NCI-H2029 (cell line): ENCODE results near the gene PRKCSH.
"Not testable (repeated sequence)": the region's sequence is repeated elsewhere in the genome, so short reads cannot be mapped to it uniquely, and the experiment has no call there.

Source experiments
- DNase-seq: peaks from one replicate; lab custom pipeline; 2025; lab: John Stamatoyannopoulos, UW

PRKCSH gene

GRCh38 chr19:11450570-11451326 lies 15.3 kb downstream of the PRKCSH start:
- DNase-seq, result no peak

DNA sequence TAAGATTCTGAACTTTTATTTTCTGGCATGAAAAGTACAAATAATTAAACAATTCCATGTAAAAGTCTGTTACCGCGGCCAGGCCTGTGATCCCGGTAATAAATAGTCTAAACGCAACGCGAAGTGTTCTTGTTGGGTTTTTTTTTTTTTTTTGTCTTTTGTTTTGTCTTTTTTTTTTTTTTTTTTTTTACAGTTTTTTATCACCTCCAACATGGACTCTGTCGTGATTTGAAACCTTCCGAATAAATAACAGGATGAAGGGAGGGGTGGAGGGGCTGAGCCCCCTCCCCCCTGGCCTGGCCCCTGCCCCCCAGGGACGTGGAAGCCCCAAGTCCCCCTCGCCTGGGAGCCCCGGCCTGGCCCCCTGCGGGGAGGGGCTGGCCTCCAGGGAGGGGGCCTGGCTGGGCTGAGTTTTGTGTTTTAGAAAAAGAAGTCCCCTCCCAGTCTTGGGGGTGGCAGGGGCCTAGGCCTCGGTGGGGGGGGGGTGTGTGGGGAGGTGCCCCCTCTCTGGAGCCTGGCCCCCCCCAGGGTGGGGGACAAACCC lies 16.0 kb downstream of the PRKCSH start:
- DNase-seq, result no peak

DNA sequence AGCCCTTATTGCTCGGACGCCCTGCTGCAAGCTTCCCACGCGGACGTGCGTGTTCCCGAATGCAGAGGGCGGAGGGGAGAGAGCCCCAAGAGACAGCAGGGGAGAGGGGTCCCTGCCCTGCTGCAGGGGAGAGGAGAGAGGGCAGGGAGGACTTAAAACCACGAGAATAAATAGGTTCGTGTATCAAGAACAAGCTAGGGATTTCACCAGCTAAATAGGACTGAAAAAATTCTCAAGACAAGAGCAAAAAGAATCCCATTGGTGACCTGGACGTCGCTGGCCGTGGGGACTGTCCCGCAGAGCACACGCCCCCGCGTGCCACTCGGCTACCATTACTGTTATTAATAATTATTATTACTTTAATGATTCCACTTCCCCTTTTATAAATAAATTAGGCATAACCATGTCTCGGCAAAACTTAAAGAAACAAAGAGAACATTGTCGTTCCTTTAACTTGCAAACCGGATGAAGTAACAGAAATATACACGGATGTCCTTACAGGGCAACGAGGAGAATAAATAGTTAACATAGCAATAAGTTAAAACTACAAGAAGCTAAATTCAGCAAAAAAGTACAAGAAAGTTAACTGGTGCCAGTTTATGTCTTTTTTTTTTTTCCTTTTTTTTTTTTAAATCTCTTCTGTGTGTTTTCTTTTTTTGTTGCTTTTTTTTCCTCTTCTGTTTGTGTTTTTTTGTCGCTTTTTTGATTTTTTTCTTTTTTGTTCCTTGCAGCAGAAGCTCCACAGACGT lies 16.6 kb downstream of the PRKCSH start:
- no peak for DNase-seq

- DNase-seq, result no peak
These were observed 17.3 kb downstream of the PRKCSH start for GRCh38 chr19:11452620-11453310.

- no peak for DNase-seq
These were observed 18.3 kb downstream of the PRKCSH start for GRCh38 chr19:11453468-11454341.

DNA sequence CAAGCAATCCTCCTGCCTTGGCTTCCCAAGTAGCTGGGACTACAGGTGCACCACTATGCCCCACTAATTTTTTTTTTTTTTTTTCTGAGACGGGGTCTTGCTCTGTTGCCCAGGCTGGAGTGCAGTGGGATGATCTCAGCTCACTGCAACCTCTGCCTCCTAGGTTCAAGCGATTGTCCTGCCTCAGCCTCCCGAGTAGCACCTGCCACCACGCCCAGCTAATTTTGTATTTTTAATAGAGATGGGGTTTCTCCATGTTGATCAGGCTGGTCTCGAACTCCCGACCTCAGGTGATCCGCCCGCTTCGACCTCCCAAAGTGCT lies 19.8 kb downstream of the PRKCSH start:
- DNase-seq, result not testable (repeated sequence)

- DNase-seq, result no peak
These were observed 21.2 kb downstream of the PRKCSH start for GRCh38 chr19:11456659-11457058.

- DNase-seq, result no peak
These were observed 21.7 kb downstream of the PRKCSH start for GRCh38 chr19:11457115-11457514.

- DNase-seq, result no peak
These were observed 22.4 kb downstream of the PRKCSH start for GRCh38 chr19:11457831-11458230.

DNA sequence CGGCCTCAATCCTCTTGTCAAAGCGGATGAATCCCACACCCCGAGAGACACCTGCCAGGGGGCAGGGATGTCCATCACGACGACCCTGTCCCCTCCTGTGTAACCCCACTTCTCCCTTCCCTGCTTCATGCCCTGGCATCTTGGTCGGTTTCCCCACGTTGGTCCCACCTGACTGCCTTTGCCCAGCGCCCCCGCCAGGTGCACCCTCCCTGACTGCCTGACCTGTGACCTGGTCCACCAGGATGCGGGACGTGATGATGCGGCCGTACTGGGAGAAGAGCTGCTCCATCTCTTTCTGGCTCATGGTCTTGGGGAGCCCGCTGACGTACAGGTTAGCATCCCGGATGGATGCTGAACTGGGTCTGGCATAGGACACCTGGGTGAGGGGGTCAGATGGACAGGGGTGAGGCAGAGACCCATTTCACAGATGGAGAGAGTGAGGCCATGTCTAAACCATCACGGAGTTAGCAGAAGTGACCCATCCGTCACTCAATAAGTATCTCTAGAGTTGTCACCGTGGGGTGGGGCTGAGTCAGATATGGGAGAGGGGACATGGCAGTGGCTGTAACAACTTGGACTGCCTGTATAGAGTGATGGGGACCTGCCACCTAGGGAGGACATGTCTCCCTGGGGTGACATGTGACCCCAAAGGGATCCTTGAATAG lies 22.9 kb downstream of the PRKCSH start:
- DNase-seq, result no peak

GRCh38 chr19:11458912-11459311 lies 23.5 kb downstream of the PRKCSH start:
- not testable (repeated sequence) for DNase-seq

DNA sequence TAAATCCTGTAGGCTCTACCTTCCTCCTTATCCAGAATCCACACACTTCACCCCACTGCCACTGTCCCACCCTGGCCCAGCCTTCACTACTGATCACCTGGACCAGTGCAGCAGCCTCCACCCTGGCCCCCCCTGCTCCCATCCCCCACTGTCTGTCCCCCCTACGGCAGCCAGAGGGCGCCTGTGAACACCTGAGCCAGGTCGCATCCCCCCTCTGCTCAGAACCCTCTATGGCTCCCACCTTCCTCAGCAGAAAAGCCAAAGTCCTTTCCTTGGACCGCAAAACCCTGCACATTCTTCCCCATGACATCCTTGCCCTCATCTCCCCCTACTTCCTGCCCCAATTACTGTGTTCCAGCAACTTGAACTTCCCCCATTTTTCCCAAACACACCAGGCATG lies 24.8 kb downstream of the PRKCSH start:
- DNase-seq, result no peak

- DNase-seq, result no peak
These were observed 26.0 kb downstream of the PRKCSH start for GRCh38 chr19:11461453-11461852.

DNA sequence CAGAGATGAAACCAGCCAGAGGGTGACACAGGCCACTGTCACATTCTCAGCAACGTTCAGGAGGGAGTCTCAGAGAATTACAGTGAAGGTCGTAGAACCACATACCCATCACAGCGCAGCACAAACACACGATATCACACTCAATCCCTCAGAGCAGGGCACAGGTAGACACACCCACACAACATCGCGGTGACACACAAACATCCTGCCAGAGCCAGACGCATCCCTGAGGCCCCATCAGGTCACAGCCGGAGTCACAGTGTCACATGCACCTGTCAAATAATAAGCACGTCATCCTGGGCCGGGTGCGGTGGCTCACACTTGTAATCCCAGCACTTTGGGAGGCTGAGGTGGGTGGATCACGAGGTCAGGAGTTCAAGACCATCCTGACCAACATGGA lies 28.0 kb downstream of the PRKCSH start:
- no peak for DNase-seq

DNA sequence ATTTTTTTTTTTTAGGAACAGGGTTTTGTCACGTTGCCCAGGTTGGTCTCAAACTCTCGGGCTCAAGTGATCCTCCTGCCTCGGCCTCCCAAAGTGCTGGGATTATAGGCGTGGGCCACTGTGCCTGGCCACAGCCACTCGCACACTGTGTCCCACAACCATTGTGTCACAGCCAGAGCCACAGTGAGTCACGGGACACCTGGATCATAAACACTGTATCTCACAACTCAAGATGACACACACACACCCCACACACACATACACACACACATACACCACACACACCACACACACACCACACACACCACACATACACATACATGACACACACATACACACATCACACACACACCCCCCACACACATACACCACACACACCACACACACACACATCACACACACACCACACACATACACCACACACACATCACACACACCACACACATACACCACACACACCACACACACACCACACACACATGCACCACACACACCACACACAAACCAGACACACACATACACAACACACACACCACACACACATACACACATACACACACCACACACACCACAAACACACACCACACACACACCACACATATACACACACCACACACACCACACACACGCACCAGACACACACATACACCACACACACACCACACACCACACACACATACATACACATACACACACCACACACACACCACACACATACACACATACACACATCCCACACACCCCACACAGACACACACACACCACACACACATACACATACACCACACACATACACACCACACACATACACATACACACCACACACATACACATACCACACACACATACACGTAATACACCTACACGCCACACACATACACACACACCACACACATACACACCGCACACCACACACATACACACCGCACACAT lies 29.2 kb downstream of the PRKCSH start:
- DNase-seq, result no peak

GRCh38 chr19:11465600-11465999 lies 30.2 kb downstream of the PRKCSH start:
- no peak for DNase-seq

DNA sequence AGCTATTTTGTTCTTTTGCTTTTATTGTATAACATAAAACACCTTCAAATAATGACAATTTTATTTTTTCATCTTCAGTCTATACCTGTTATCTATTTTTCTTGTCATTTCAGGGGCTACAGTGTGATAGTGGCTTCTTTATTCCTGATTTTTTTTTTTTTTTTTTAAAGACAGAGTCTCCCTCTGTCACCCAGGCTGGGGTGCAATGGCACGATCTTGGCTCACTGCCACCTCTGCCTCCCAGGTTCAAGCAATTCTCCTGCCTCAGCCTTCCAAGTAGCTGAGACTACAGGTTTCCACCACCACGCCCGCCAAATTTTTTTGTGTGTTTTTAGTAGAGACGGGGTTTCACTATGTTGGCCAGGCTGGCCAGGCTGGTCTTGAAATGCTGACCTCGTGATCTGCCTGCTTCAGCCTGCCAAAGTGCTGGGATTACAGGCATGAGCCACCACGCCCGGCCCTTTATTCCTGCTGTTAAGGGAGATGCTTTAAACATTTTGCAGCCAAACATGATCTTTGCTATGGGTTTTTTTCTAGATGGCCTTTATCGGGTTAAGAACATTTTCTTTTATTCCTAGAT lies 32.9 kb downstream of the PRKCSH start:
- not testable (repeated sequence) for DNase-seq

DNA sequence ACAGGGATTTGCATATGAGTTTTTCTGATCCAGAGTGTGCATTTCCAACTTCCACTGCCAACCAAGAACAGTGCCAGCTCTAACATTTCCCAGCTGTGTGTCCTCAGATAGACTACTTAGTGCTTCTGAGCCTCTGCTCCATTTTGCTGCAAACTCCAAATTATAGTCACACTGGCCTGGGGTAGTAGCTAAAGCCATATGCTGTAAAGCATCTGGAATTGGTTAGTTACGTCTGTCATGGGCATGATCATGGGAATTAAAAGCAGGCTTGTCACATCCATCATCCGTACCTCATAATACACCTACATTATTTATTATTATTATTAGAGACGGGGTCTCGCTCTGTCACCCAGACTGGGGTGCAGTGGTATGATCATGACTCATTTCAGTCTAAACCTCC lies 38.3 kb downstream of the PRKCSH start:
- DNase-seq, result no peak

DNA sequence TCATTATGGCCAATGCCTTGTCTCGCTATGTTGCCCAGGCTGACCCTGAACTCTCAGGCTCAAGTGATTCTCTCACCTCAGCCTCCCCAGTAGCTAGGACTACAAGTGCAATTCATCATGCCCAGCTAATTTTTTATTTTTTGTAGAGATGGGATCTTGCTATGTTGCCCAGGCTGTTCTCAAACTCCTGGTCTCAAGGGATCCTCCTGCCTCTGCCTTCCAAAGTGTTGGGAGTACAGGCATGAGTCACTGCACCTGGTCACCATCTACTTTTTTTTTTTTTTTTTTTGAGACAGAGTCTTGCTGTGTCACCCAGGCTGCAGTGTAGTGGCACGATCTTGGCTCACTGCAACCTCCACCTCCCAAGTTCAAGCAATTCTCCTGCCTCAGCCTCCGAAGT lies 39.9 kb downstream of the PRKCSH start:
- not testable (repeated sequence) for DNase-seq

DNA sequence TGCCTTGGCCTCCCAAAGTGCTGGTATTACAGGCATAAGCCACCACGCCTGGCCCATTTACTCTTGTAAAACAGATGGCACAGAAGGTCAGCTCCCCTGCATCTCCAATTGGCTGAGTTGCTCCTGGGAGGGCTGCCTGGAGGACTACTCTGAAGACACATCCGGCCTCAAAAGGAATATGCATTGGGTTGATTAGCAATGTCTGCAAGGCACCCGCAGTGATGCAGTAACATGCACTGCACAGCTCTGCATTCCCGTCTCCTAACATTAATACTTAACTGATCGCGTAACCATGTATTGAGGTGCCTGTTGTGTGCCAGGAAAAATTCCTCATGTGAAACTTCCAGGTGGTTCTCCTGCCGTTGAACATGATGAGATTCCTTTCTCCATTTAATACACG lies 40.4 kb downstream of the PRKCSH start:
- DNase-seq, result no peak
